Tongue (tissue), 2 donors: ENCODE results near the gene FRS3. TPM values are rescaled to one million over a fixed set of nuclear protein-coding genes. Genes with fewer than 3 reads are reported as not detected.
"Not testable (repeated sequence)": the region's sequence is repeated elsewhere in the genome, so short reads cannot be mapped to it uniquely, and the experiment has no call there.

Experiments used
- DNase-seq: peaks from one replicate; pipeline ENCODE4 v3.0.0-alpha.2; 2015
- total RNA-seq: library from RNA; depleted of rRNA; stranded (reverse); fragments of >200 nt; gene quantifications from one replicate; pipeline ENCODE4 v1.2.3, GENCODE V29; 2014

The FRS3 gene, protein sequence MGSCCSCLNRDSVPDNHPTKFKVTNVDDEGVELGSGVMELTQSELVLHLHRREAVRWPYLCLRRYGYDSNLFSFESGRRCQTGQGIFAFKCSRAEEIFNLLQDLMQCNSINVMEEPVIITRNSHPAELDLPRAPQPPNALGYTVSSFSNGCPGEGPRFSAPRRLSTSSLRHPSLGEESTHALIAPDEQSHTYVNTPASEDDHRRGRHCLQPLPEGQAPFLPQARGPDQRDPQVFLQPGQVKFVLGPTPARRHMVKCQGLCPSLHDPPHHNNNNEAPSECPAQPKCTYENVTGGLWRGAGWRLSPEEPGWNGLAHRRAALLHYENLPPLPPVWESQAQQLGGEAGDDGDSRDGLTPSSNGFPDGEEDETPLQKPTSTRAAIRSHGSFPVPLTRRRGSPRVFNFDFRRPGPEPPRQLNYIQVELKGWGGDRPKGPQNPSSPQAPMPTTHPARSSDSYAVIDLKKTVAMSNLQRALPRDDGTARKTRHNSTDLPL
- 2.4 TPM for total RNA-seq

- DNase-seq: peak; percentile 99
Observed at GRCh38 chr6:41779788-41780550, at the start of gene FRS3. Gene FRS3 (minus strand): TSS chr6:41779900. CDS start chr6:41776987, 2,913 bp downstream.

- DNase-seq: no peak
Observed at GRCh38 chr6:41826343-41827022, 46.8 kb upstream of the FRS3 start.

DNA sequence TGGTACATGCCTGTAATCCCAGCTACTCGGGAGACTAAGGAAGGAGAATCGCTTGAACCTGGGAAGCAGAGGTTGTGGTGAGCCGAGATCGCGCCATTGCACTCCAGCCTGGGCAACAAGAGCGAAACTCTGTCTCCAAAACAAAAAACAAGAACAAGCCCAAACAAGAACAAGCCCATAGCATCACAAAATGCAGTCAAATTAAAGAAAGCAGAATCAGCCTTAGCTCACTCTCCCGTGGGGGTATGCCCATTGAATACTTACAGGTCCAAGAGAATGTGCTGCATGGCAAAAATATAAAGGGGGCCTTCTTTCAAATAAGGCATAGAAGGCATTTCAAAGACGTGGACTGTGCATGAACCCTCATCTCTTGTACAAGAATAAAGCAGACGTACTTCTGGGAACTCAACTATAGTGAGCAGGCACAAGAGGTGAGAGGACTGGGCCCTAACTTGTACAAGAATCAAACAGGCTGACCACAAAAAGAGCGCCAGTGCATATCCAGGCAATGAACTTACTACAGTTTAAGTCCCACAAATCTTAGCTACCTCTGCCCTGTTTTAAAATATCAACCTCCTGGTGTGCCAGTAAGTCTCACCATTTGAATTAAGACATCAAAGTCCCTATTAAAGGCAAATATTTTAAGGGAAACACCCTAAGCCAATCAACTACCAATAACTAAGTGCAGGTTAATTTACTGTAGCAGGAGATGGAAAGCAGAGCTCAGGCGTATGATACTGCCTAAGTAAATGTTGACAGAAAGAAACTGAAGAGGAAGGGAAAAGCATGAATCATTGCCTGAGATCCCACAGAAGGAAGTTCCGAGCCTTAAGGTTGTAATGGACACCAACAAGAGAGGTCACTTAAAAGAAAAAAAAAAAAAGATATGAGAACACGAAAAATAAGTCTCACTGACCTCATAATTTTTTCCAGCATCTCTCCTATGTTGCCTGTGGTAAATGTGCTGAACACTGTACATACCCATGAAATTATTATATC lies 45.2 kb upstream of the FRS3 start:
- DNase-seq: no peak

DNA sequence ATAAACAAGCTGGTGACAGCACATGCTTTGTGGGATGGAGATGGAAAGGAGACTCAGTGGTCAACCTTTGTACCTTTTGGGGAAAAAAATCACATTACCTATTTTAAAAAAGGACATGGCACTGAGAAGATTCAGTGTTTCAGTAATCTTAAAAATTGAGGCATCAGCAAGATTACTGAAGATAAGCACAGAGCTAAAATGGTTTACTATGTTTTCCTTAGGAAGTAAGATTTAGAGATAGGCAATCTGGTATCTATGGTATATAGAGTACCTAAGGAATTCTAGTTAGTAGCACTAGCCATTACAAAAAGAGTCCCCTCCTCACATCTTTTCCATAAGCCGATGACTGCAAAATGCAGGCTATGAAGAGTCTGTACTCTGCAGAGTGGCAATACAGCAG lies 43.5 kb upstream of the FRS3 start:
- no peak for DNase-seq

DNA sequence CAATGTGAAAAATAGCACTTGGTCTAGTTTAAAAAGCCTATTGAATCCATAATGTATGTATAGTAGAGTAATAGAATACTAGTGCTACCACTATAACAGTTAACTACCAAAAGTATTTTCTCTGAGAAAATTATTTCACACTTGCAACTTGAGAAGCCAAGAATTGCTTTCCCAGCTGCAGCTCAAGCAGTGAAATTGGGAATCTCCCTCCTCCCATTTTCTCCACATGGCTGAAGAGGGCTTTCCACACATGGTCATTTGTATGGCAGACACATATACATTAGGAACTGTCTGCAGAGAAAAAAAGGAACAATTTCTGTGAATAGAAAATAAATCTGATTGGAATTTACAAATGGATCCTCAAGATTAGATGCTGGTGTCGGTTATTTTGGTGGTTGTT lies 42.3 kb upstream of the FRS3 start:
- peak; percentile 55 for DNase-seq

DNA sequence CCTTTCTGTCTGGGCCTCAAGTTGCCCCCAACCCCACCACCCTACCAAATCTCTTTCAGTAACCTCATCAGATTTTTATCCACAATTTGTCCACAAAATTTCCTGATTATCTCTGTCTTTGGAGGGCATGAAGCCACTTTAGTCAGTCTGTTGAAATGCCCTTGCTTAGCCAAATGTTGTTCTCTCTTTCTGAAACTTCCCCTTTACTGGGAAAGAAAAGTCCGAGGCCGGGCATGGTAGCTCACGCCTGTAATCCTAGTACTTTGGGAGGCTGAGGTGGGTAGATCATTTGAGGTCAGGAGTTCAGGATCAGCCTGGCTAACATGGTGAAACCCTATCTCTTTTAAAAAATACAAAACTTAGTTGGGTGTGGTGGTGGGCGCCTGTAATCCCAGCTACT lies 41.6 kb upstream of the FRS3 start:
- DNase-seq: no peak

DNA sequence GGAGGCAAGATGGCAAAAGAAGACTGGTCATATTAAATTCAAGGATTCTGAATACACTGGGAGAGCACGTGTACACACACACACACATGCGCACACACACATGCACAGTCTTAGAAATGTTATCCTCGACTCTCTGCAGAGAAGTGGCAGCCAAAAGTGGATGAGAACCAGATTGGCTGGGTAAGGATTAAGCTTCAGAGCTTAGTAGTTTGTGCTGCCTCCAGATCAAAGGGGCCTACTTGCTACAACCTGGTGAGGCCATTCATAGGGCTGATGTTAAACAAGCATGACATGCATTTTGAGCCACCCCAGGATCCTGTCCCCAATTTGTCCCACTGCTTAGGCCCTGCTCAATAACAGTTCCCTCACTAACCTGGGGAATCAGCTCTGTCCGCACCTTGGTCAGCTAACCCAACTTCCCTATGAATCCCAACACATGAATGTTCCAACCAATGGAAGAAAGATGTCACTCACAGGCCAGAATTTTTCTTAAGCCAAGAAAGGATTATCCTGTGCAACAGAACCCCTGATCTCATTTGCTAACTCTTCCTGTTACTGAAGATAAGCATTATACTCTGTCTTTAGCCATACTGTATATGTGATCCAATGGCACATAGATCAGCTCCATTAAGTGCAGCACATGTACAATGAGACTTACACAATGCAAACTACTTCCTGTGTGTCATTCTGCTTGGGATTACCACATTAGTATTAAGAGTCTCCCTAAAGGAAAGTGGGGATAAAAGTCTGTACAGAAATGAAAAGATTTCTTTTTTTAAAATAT lies 38.8 kb upstream of the FRS3 start:
- DNase-seq: no peak

- DNase-seq: no peak
Observed at GRCh38 chr6:41815587-41815986, 35.9 kb upstream of the FRS3 start.

DNA sequence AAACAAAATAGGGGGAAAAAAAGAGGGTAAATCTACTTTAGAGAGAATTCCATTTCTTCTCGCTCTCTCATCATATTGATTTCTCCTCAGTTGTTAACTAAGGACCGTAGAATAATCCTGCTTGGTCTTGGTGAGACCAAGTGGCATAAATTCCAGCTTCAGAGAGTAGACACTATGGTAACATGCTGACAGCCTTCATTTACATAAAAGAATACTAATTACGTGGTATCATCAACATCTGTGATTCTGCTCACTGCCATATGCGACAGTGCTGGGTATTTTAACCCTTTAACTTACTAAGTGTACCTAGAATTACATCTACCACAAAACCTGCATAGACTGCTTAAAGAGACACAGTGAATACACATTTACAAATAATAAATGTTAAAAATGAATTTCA lies 34.9 kb upstream of the FRS3 start:
- DNase-seq: no peak

GRCh38 chr6:41813956-41814355 lies 34.3 kb upstream of the FRS3 start:
- no peak for DNase-seq

GRCh38 chr6:41813469-41813868 lies 33.8 kb upstream of the FRS3 start:
- DNase-seq: no peak

GRCh38 chr6:41811946-41812345 lies 32.2 kb upstream of the FRS3 start:
- not testable (repeated sequence) for DNase-seq

- DNase-seq: no peak
Observed at GRCh38 chr6:41811095-41811494, 31.4 kb upstream of the FRS3 start.

GRCh38 chr6:41805830-41806774 lies 26.4 kb upstream of the FRS3 start:
- DNase-seq: no peak

- DNase-seq: no peak
Observed at GRCh38 chr6:41801380-41801779, 21.7 kb upstream of the FRS3 start.

DNA sequence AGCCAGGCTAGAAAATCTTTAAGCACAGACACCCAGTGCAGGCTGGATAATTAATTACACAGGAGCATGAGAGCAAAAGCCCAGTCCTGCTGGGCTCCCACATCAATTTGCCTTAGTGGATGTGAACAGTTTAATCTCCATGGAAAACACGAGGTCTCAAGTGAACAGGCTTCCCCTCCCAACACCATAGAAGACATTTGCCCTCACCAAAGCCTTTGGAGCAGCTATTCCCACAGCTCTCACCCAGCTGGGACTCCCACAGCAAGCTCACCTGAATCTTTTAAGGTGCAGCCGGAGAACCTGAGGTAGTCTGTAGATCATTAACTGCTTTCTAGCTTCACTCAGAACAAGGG lies 19.8 kb upstream of the FRS3 start:
- DNase-seq: no peak

DNA sequence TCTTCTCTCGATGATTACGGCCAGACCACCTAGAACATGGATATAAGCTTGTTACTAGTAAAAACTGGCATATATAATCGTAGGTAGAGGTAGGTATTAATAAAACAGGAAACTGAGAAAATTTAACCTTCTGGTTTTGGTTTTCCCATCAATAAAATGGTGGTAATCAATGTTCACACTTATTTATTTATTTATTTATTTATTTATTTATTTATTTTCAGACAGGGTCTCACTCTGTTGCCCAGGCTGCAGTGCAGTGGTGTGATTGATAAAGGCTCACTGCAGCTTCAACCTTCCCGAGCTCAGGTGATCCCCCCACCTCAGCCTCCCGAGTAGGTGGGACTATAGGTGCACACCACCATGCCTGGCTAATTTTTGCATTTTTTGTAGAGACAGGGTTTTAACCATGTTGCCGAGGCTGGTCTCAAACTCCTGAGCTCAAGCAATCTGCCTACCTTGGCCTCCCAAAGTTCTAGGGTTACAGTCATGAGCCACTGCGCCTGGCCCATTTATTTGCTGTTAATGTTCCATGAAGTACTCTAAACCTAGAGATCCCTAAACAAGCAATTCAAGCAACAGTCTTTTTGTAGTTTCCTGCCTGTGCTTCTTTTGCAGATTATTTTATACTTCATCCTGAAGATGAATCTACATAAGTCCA lies 19.3 kb upstream of the FRS3 start:
- DNase-seq: no peak

DNA sequence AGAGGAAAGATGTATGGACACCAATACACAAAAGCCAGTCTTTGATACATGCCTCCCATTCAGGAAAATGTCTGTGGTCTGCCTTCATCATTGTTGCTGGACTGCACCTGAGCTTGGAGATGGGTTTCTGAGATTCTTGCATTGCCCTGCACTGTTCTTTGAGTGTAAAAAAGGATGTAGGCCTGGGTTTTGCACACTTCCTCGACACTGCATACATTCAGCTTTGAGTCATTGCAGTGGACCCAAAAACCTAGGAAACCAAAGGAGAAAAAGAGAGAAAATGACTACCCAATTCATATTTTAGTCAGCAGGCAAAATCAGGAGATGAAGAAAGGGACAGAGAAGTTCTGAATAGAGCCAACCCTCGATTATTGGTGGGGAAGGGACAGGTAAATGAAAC lies 16.8 kb upstream of the FRS3 start:
- no peak for DNase-seq

DNA sequence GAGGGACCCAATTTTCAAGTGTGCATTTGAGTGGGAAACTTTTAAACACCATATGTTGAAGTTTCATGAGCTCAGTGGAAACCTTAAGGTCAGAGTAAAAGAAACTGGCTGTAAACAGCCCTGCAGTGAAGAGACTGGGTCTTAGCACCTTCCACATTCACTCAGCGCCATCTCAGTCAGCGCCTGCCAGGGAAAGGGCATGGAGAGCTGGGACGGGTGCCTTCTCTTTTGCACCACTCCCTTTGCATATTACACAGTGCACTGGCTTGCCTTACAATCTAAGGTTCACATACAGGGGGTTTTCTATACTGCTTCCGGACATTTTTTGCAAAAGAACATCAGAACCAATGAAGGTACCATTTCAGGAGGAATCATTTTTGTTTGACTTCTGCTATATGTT lies 12.3 kb upstream of the FRS3 start:
- no peak for DNase-seq
